Measurements from ENCODE around the gene ATP6V1G1. TPM values are rescaled to one million over a fixed set of nuclear protein-coding genes. Genes with fewer than 3 reads are reported as not detected.

Gene ATP6V1G1
- total RNA-seq, 1 experiment from 2014 or later: 113 TPM

DNA sequence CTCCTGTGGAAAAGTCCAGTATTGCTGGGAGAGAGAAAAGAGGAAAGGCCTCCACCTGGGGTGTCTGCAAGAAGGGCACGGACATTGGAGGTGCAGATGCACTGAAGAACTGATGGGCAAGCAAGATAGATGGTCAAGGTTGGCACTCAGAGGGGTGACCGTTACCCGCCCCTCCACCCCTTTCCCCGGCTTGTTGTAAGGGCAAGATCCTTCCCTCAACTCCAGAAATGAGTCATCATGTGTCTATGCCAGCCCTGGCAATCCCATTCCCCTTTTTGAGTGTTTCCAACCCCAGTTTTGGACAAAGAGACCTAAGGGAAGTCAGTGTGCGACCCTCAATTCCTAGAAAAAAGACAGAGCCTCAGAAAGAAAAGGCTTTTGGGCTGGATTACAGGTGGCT is 34.9 kb upstream of the ATP6V1G1 start:
- Histone ChIP-seq H2AFZ (ENCODE audit: low read length) (no peak overlapping the region), H3K9me3 (ENCODE audit: low read length) (no peaks in the 10 kb centered on the region), H3K9ac (ENCODE audit: low read length) (no peak overlapping the region), H3K27me3 (ENCODE audit: low read length) (no peaks in the 10 kb centered on the region), H3K9me2 (replicated peaks; ENCODE audit: insufficient read depth, low read length) (no peaks in the 10 kb centered on the region), H3K36me3 (ENCODE audit: insufficient read depth, low read length) (no peaks in the 10 kb centered on the region), H3K4me1 (ENCODE audit: low read length) (peaks cover 10% of the 10 kb centered on the region), H3K4me3 (ENCODE audit: low read length) (no peak overlapping the region), H3K27ac (ENCODE audit: low read length) (no peak overlapping the region), H3K4me2 (ENCODE audit: low read depth, low read length, poor library complexity, severe bottlenecking) (no peak overlapping the region), H4K20me1 (ENCODE audit: insufficient read depth, low read depth, low read length) (no peaks in the 10 kb centered on the region), H3K79me2 (ENCODE audit: low read length) (no peaks in the 10 kb centered on the region)
- DNase-seq: no peak

DNA sequence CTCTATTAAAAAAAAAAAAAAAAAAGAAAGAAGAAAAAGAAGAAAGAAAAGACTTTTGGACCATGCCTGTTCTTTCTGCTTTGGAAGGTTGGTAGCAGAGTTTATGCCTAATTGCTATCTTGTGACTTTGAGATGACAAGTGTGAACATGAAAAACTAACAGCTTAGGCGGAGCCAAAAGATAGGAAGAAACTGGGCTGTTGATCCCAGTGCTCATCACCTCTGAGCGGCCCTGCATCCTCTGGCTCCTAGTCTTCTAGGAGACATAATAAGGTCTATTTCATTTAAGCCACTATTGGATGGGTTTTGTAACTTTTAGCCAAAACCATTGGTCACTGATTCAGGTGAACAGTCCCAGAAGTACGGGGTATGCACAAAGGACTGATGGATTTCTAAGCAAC is 34.4 kb upstream of the ATP6V1G1 start:
- Histone ChIP-seq H2AFZ (ENCODE audit: low read length) (no peak overlapping the region), H3K4me1 (ENCODE audit: low read length) (peaks cover 10% of the 10 kb centered on the region), H3K4me2 (ENCODE audit: low read depth, low read length, poor library complexity, severe bottlenecking) (no peak overlapping the region), H3K27ac (ENCODE audit: low read length) (no peak overlapping the region), H3K9me3 (ENCODE audit: low read length) (no peaks in the 10 kb centered on the region), H3K4me3 (ENCODE audit: low read length) (no peak overlapping the region), H3K9me2 (replicated peaks; ENCODE audit: insufficient read depth, low read length) (no peaks in the 10 kb centered on the region), H3K27me3 (ENCODE audit: low read length) (no peaks in the 10 kb centered on the region), H4K20me1 (ENCODE audit: insufficient read depth, low read depth, low read length) (no peaks in the 10 kb centered on the region), H3K9ac (ENCODE audit: low read length) (no peak overlapping the region), H3K36me3 (ENCODE audit: insufficient read depth, low read length) (no peaks in the 10 kb centered on the region), H3K79me2 (ENCODE audit: low read length) (no peaks in the 10 kb centered on the region)
- no peak for DNase-seq

DNA sequence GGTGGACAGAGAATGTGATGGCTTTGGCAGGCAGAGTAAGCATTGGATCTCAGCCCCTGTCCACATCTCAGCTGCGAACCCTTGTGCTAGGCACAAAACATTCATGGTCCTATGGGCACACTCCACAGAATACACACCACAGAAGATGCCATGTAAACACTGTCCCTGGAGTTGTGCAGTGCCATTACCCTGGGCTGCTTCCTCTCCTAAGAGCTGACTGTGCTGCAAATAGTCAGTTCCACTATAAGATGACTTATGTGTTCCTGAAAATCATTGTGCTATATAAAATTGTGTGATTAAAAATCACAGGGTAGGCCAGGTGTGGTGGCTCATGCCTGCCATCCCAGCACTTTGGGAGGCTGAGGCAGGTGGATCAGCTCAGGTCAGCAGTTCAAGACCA is 31.9 kb upstream of the ATP6V1G1 start:
- Histone ChIP-seq H3K27ac (ENCODE audit: low read length) (no peak overlapping the region), H3K4me1 (ENCODE audit: low read length) (peaks cover 3% of the 10 kb centered on the region), H3K79me2 (ENCODE audit: low read length) (no peaks in the 10 kb centered on the region), H3K36me3 (ENCODE audit: insufficient read depth, low read length) (no peaks in the 10 kb centered on the region), H3K9me2 (replicated peaks; ENCODE audit: insufficient read depth, low read length) (no peaks in the 10 kb centered on the region), H3K9ac (ENCODE audit: low read length) (no peak overlapping the region), H3K4me2 (ENCODE audit: low read depth, low read length, poor library complexity, severe bottlenecking) (no peak overlapping the region), H3K4me3 (ENCODE audit: low read length) (no peak overlapping the region), H3K9me3 (ENCODE audit: low read length) (no peaks in the 10 kb centered on the region), H2AFZ (ENCODE audit: low read length) (no peak overlapping the region), H4K20me1 (ENCODE audit: insufficient read depth, low read depth, low read length) (no peaks in the 10 kb centered on the region), H3K27me3 (ENCODE audit: low read length) (no peaks in the 10 kb centered on the region)
- DNase-seq: no peak

DNA sequence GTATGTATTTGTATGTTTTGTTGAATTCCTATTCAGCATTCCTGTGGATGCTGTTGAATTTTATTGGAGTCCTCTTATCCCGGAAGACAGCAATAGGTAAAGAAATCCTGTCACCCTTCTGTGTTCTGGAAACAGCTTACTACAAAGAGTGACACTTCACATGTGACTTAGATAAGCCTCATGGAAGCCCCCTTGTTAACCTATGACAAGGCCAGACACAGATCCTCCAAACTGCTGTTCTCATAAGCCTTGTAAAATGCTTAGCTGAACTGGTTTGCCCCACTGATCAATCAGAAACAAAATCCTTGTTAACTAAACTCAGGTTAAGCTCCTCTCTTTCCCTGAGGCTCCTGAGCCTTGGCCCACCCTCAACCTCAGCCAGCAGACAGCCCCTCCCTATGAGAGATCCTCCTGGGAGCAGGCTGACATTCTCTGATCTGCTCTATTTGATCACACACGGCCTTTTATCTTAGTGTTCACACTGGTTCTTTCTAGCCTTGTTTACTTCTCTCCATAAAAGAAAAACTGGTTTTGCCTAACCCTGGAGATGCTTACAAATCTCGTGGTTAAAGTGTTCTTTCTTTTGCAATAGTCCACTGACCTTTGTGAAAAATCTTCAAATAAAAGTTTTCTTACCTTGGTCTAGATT is 29.4 kb upstream of the ATP6V1G1 start:
- no peaks in the 10 kb centered on the region for H3K9me2 ChIP-seq (replicated peaks; ENCODE audit: insufficient read depth, low read length)
- no peaks in the 10 kb centered on the region for H3K9me3 ChIP-seq (ENCODE audit: low read length)
- H3K4me3 ChIP-seq (ENCODE audit: low read length): no peak overlapping the region
- DNase-seq: no peak
- no peaks in the 10 kb centered on the region for H3K36me3 ChIP-seq (ENCODE audit: insufficient read depth, low read length)
- no peak overlapping the region for H3K4me2 ChIP-seq (ENCODE audit: low read depth, low read length, poor library complexity, severe bottlenecking)
- H3K27ac ChIP-seq (ENCODE audit: low read length): no peak overlapping the region
- no peak overlapping the region for H2AFZ ChIP-seq (ENCODE audit: low read length)
- no peak overlapping the region for H3K9ac ChIP-seq (ENCODE audit: low read length)
- no peaks in the 10 kb centered on the region for H3K27me3 ChIP-seq (ENCODE audit: low read length)
- H3K4me1 ChIP-seq (ENCODE audit: low read length): no peaks in the 10 kb centered on the region
- H4K20me1 ChIP-seq (ENCODE audit: insufficient read depth, low read depth, low read length): no peaks in the 10 kb centered on the region
- no peaks in the 10 kb centered on the region for H3K79me2 ChIP-seq (ENCODE audit: low read length)

DNA sequence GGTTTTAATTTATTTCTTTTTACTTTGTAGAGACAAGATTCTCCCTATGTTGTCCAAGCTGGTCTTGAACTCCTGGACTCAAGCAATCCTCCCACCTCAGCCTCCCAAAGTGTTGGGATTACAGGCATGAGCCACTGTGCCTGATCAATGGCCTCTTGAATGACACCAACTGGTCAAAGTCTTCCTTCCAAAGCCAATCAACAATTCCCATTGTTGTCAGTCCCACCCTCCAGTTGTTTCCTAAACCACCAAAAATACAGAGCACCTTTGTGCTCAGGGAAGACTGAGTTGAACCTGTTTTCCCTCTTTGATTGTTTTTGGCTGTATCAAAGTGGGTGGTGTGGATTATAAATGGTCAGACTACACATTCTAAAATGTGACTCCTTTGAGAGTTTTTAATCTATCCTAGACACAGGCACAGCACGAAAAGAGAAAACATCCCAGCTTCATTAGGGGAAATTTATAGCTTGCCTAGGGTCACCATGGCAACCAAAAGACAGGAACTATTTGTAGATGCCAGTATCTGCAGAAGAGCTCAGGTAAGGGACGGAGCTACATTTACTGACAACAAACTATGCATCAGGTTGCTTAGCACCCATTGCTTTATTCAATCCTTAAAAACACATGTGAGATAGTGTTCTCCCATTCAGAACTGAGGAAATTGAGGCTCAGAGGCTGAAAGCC is 27.6 kb upstream of the ATP6V1G1 start:
- DNase-seq: no peak
- H3K9me2 ChIP-seq (replicated peaks; ENCODE audit: insufficient read depth, low read length): no peaks in the 10 kb centered on the region

DNA sequence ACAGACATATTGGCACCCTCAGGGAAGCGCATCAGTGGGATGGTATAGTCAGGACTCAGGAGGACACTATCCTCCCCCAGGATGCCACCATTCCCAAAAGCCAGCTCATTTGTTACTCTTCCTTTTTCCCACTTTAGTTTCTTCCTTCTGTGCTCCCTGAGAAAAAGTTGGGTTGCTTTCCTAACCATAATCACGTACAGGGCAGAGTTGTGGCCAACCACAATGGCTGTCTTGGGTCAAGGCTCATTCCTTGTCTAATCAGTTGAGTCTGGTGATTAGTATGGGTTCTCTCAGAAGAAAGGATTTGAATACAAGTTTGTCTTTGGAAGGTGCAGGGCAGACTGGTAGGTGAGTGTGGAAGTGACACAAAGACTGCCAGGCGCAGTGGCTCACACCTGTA is 26.6 kb upstream of the ATP6V1G1 start:
- H3K4me3 ChIP-seq (ENCODE audit: low read length): no peak overlapping the region
- H3K9me3 ChIP-seq (ENCODE audit: low read length): no peaks in the 10 kb centered on the region
- H3K9me2 ChIP-seq (replicated peaks; ENCODE audit: insufficient read depth, low read length): no peaks in the 10 kb centered on the region
- no peaks in the 10 kb centered on the region for H4K20me1 ChIP-seq (ENCODE audit: insufficient read depth, low read depth, low read length)
- H3K27ac ChIP-seq (ENCODE audit: low read length): no peak overlapping the region
- DNase-seq: no peak
- H3K79me2 ChIP-seq (ENCODE audit: low read length): no peaks in the 10 kb centered on the region
- H2AFZ ChIP-seq (ENCODE audit: low read length): no peak overlapping the region
- peaks cover 2% of the 10 kb centered on the region for H3K4me1 ChIP-seq (ENCODE audit: low read length)
- H3K4me2 ChIP-seq (ENCODE audit: low read depth, low read length, poor library complexity, severe bottlenecking): no peak overlapping the region
- no peaks in the 10 kb centered on the region for H3K36me3 ChIP-seq (ENCODE audit: insufficient read depth, low read length)
- H3K9ac ChIP-seq (ENCODE audit: low read length): no peak overlapping the region
- no peaks in the 10 kb centered on the region for H3K27me3 ChIP-seq (ENCODE audit: low read length)

More for the DNA sequence above, 27.6 kb upstream of the ATP6V1G1 start:
- Histone ChIP-seq H3K27me3 (ENCODE audit: low read length) (no peaks in the 10 kb centered on the region), H3K4me2 (ENCODE audit: low read depth, low read length, poor library complexity, severe bottlenecking) (no peak overlapping the region), H4K20me1 (ENCODE audit: insufficient read depth, low read depth, low read length) (no peaks in the 10 kb centered on the region), H3K4me1 (ENCODE audit: low read length) (no peaks in the 10 kb centered on the region; the same call in 1 of the 2 replicates), H3K4me3 (ENCODE audit: low read length) (no peak overlapping the region), H3K36me3 (ENCODE audit: insufficient read depth, low read length) (no peaks in the 10 kb centered on the region), H3K9me3 (ENCODE audit: low read length) (no peaks in the 10 kb centered on the region), H3K9ac (ENCODE audit: low read length) (no peak overlapping the region), H3K27ac (ENCODE audit: low read length) (no peak overlapping the region), H3K79me2 (ENCODE audit: low read length) (no peaks in the 10 kb centered on the region), H2AFZ (ENCODE audit: low read length) (no peak overlapping the region)

DNA sequence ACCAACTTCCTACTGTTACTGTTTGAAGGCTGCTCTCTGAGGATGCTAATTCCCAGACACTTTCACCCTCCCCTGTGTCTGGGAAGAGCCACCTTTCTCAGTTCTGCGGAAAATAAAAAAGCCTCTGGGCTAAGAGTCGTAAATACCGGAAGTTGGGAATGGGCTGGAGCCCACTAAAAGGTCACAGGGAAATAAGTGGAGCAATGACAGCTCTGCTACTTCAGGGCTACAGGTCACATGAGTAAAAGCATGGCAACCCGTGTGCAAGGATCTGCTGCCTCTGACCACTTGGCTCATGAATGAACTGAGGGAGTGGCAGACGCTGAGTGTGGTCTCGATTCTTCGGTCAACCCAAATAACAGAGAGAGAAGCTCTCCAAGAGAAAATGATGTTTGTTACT is 25.8 kb upstream of the ATP6V1G1 start:
- no peak overlapping the region for H3K4me2 ChIP-seq (ENCODE audit: low read depth, low read length, poor library complexity, severe bottlenecking)
- no peak overlapping the region for H3K27ac ChIP-seq (ENCODE audit: low read length)
- H3K27me3 ChIP-seq (ENCODE audit: low read length): no peaks in the 10 kb centered on the region
- no peaks in the 10 kb centered on the region for H3K9me3 ChIP-seq (ENCODE audit: low read length)
- no peaks in the 10 kb centered on the region for H4K20me1 ChIP-seq (ENCODE audit: insufficient read depth, low read depth, low read length)
- no peaks in the 10 kb centered on the region for H3K36me3 ChIP-seq (ENCODE audit: insufficient read depth, low read length)
- no peak overlapping the region for H3K9ac ChIP-seq (ENCODE audit: low read length)
- H3K4me3 ChIP-seq (ENCODE audit: low read length): no peak overlapping the region
- H3K4me1 ChIP-seq (ENCODE audit: low read length): peaks cover 10% of the 10 kb centered on the region
- H3K79me2 ChIP-seq (ENCODE audit: low read length): no peaks in the 10 kb centered on the region
- H3K9me2 ChIP-seq (replicated peaks; ENCODE audit: insufficient read depth, low read length): no peaks in the 10 kb centered on the region
- no peak for DNase-seq
- no peak overlapping the region for H2AFZ ChIP-seq (ENCODE audit: low read length)

DNA sequence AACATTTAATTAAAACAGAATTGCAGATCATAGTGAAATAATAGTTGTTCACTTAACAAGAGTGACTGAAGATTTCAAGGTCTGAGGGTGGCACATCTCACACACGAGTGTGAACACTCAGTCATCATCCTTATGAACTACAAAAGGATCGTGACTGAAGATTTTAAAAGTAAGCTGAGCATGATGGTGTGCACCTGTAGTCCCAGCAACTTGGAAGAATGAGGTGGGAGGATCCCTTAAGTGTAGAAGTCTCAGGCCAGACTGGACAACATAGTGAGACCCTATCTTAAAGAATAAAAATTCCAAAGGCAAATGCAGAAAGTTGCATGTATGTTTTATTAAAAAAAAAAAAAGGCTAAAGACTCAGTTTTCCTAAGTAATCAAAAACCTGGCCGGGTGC is 22.4 kb upstream of the ATP6V1G1 start:
- H3K9me3 ChIP-seq (ENCODE audit: low read length): no peaks in the 10 kb centered on the region
- H3K9ac ChIP-seq (ENCODE audit: low read length): no peak overlapping the region
- no peaks in the 10 kb centered on the region for H3K27me3 ChIP-seq (ENCODE audit: low read length)
- no peaks in the 10 kb centered on the region for H3K36me3 ChIP-seq (ENCODE audit: insufficient read depth, low read length)
- H3K27ac ChIP-seq (ENCODE audit: low read length): no peak overlapping the region
- H3K79me2 ChIP-seq (ENCODE audit: low read length): no peaks in the 10 kb centered on the region
- no peak overlapping the region for H3K4me3 ChIP-seq (ENCODE audit: low read length)
- no peak overlapping the region for H2AFZ ChIP-seq (ENCODE audit: low read length)
- no peak overlapping the region for H3K4me2 ChIP-seq (ENCODE audit: low read depth, low read length, poor library complexity, severe bottlenecking)
- peaks cover 18% of the 10 kb centered on the region for H3K4me1 ChIP-seq (ENCODE audit: low read length)
- no peaks in the 10 kb centered on the region for H4K20me1 ChIP-seq (ENCODE audit: insufficient read depth, low read depth, low read length)
- no peak for DNase-seq
- no peaks in the 10 kb centered on the region for H3K9me2 ChIP-seq (replicated peaks; ENCODE audit: insufficient read depth, low read length)
